ENCODE measurements around the gene POMT1. TPM values are rescaled to one million over a fixed set of nuclear protein-coding genes. Genes with fewer than 3 reads are reported as not detected.

Gene POMT1
- total and polyA plus RNA-seq, 2 of the 8 experiments (the other 6 are each of a cell fraction or from before 2014, with no cell fraction given) = 22.3 to 33.2 TPM

DNA sequence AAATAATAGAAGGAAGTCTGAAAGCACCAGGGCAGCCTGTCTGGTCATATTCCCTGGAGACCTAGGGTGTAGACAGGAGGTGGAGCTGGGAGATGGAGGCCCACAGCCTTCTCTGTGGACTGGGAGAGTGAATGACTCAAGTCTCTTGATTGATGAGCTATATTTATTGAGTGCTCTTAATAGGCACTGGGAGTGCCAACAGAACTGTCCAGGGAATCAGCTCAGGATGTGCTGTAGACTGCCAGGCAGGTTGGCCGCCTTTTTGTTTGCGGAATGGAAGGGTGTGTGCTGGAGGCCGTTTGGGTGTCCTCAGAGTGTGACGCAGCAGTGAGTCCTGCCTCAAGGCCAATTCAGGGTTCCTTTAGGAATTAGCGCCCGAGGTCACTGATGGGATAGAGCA, 33.4 kb upstream of the POMT1 start:
- peaks cover 13% of the 10 kb centered on the region for H3K79me1 ChIP-seq (ENCODE audit: low read depth, low read length)
- H3K18ac ChIP-seq (ENCODE audit: extremely low read depth, low read length) = no peak overlapping the region
- FAIRE-seq (no peak), DNase-seq (ENCODE audit: low read depth in 1 of 2, low spot score in 2 of 2) (no peak)
- H3K14ac ChIP-seq (ENCODE audit: insufficient read length) = no peak overlapping the region
- no peak overlapping the region for H2AK5ac ChIP-seq (ENCODE audit: low read depth, low read length)
- ChIA-PET CTCF (ENCODE audit: partially characterized antibody) (interaction anchor here (1.0 to 3.3 kb wide), 4 partner anchors 8 to 96 kb away, joined by 3 to 10 read pairs (median 4); no protein-coding TSS in a partner anchor), POLR2A (ENCODE audit: partially characterized antibody) (interaction anchor here (1.1 kb wide), 1 partner anchor 51 kb away, joined by 3 read pairs; no protein-coding TSS in a partner anchor)
- H3K27ac ChIP-seq (ENCODE audit: low read depth, low read length) = no peak overlapping the region
- H4K91ac ChIP-seq (replicated peaks; ENCODE audit: insufficient read length, low read length) = no peak overlapping the region
- H2AFZ ChIP-seq (ENCODE audit: low read length) = no peak overlapping the region
- H3K4me2 ChIP-seq (ENCODE audit: insufficient read depth in 1 of 2, low read depth in 2 of 2, low read length in 2 of 2) = no peak overlapping the region
- H3K4ac ChIP-seq (replicated peaks; ENCODE audit: insufficient read length, low read depth, low read length) = no peak overlapping the region
- no peak overlapping the region for H2BK12ac ChIP-seq (ENCODE audit: low read depth, low read length)
- peaks cover 52 to 91% (median 79%) of the 10 kb centered on the region in 4 experiments for H3K36me3 ChIP-seq (ENCODE audit: control insufficient read depth in 2 of 4, insufficient read depth in 4 of 4, low read length in 3 of 4)
- H4K20me1 ChIP-seq (replicated peaks in 1 of 2; ENCODE audit: control insufficient read depth in 1 of 2, insufficient read depth in 2 of 2, low read length in 2 of 2) = peaks cover 13 to 24% of the 10 kb centered on the region in 2 experiments
- 97% methylated on average over 6 of the region's 6 CpGs; no CpG with 5 or more reads in 1 of the 2 experiments for WGBS, 2 experiments (ENCODE audit: extremely low coverage in 1 of 2, insufficient coverage in 1 of 2, insufficient read length in 1 of 2, insufficient replicate concordance in 2 of 2, low coverage in 1 of 2, low lambda C conversion rate in 2 of 2, missing lambda C conversion rate in 1 of 2)
- no peaks in the 10 kb centered on the region for H3K23me2 ChIP-seq (ENCODE audit: low read depth, low read length)
- H3K9ac ChIP-seq (replicated peaks in 1 of 4; ENCODE audit: extremely low read depth in 1 of 4, low read depth in 3 of 4, low read length in 3 of 4) = no peak overlapping the region
- no peak overlapping the region for H4K5ac ChIP-seq (ENCODE audit: insufficient read length, low read depth, low read length)
- peak overlapping the region; percentile 62; the same call in 1 of the 2 replicates for H4K8ac ChIP-seq (ENCODE audit: extremely low read depth, insufficient read depth, low read length)
- H3K4me3 ChIP-seq (ENCODE audit: extremely low read depth in 1 of 4, insufficient read depth in 2 of 4, low read depth in 3 of 4, low read length in 4 of 4) = no peak overlapping the region; a peak in 1 of 8 replicates
- no peak overlapping the region for H2BK20ac ChIP-seq (ENCODE audit: low read length)
- no peak overlapping the region for H2BK15ac ChIP-seq (ENCODE audit: low read length)
- no peaks in the 10 kb centered on the region for H3K27me3 ChIP-seq (replicated peaks in 1 of 4; ENCODE audit: control insufficient read depth in 3 of 4, extremely low read depth in 1 of 4, insufficient read depth in 3 of 4, low read length in 3 of 4)
- H2BK120ac ChIP-seq (replicated peaks; ENCODE audit: low read depth, low read length) = no peak overlapping the region
- no peaks in the 10 kb centered on the region for H3K4me1 ChIP-seq (replicated peaks in 1 of 4; ENCODE audit: control insufficient read depth in 3 of 4, insufficient read depth in 4 of 4, low read length in 3 of 4)
- peaks cover 0 to 57% of the 10 kb centered on the region in 2 experiments; a peak in 2 of 4 replicates for H3K79me2 ChIP-seq (ENCODE audit: control insufficient read depth in 1 of 2, insufficient read depth in 2 of 2, low read length in 2 of 2)
- H2BK5ac ChIP-seq (ENCODE audit: low read depth, low read length) = no peak overlapping the region
- H3K23ac ChIP-seq (ENCODE audit: insufficient read length) = no peak overlapping the region
- no peak overlapping the region for H3K56ac ChIP-seq (replicated peaks; ENCODE audit: insufficient read length, low read depth, low read length)
- no peaks in the 10 kb centered on the region for H3K9me3 ChIP-seq (ENCODE audit: insufficient read depth in 2 of 2, low read depth in 1 of 2, low read length in 1 of 2)
- no peak for TF ChIP-seq TEAD4 (IDR thresholded peaks at IDR 0.05; ENCODE audit: low read depth, low read length)
- TF ChIP-seq CTBP2 (IDR thresholded peaks at IDR 0.05; ENCODE audit: borderline replicate concordance, insufficient read depth, insufficient read length, low read length) = no peak
- TF ChIP-seq SIX5 (IDR thresholded peaks at IDR 0.05; ENCODE audit: low read depth, low read length) = no peak
- no peak for TF ChIP-seq CHD2 (IDR thresholded peaks at IDR 0.05; ENCODE audit: low read length)
- TF ChIP-seq SIRT6 (IDR thresholded peaks at IDR 0.05; ENCODE audit: low read length) = no peak
- no peak for TF ChIP-seq TBP (IDR thresholded peaks at IDR 0.05; ENCODE audit: low read depth, low read length)
- no peak for TF ChIP-seq TCF12 (IDR thresholded peaks at IDR 0.05; ENCODE audit: low read depth, low read length)
